NCI-H460 (cell line): ENCODE data around the gene CPNE4. TPM values are rescaled to one million over a fixed set of nuclear protein-coding genes. Genes with fewer than 3 reads are reported as not detected.

Source experiments
- DNase-seq: peaks from one replicate; pipeline ENCODE4 v3.0.0-alpha.2; 2016; ENCODE audit warnings: low read depth; ENCODE audit errors: extremely low read depth
- total RNA-seq: library from RNA; depleted of rRNA; stranded (reverse); fragments of >200 nt; shearing (Covaris generic); gene quantifications from 2 replicates; pipeline ENCODE4 v1.2.3, GENCODE V29; 2014

The CPNE4 gene
- total RNA-seq, 1 experiment from 2014 or later, result 0.54 TPM

DNA sequence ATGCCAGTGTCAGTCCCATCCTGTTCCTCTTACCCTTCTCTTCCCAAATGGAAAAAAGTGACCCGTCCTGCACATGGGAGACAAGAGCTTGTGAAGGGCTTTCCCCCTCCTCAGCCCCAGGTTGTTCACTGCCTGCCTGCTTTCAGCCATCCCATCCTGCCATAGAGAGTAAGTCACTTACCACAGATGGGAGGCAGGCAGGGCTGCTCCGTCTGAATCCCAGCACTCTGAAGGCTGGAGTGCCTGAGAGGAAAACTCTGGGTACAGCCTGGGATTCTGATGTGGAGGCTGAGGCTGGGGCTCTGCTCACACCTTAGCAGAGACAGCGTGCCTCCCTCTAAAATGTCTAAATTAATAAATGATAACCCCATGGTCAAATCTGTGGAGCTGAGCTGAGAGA is 14.8 kb downstream of the CPNE4 start:
- DNase-seq, result no peak

GRCh38 chr3:132017137-132017536 is 17.7 kb downstream of the CPNE4 start:
- DNase-seq, result no peak

GRCh38 chr3:132016061-132017041 is 18.5 kb downstream of the CPNE4 start:
- no peak for DNase-seq

- no peak for DNase-seq
These were observed 20.7 kb downstream of the CPNE4 start for GRCh38 chr3:132014105-132014504.

GRCh38 chr3:132009241-132009640 is 25.6 kb downstream of the CPNE4 start:
- no peak for DNase-seq

DNA sequence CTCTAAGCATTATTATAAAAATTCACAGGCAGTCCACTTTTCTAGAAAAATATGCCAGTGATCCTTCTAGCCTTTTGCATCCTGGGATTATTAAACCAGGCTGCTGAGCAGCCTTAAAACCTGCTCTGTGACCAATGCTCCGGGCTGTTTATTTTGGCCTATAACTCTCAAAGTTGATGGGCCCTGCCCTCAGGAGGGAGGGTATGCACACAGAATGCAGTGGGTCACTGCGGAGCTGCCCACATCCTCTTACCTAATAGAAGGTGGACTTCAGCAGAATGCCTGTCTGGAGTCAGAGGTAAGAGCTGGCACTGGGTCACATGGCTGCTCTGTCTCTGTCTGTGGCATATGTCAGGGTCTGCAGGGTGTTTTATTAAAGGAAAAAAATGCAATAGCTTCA is 26.0 kb downstream of the CPNE4 start:
- no peak for DNase-seq

GRCh38 chr3:132007617-132008016 is 27.2 kb downstream of the CPNE4 start:
- DNase-seq, result no peak

GRCh38 chr3:132006605-132007204 is 28.1 kb downstream of the CPNE4 start:
- DNase-seq, result peak; percentile 30

- no peak for DNase-seq
These were observed 30.2 kb downstream of the CPNE4 start for GRCh38 chr3:132004571-132004970.

GRCh38 chr3:132003685-132004084 is 31.1 kb downstream of the CPNE4 start:
- no peak for DNase-seq

DNA sequence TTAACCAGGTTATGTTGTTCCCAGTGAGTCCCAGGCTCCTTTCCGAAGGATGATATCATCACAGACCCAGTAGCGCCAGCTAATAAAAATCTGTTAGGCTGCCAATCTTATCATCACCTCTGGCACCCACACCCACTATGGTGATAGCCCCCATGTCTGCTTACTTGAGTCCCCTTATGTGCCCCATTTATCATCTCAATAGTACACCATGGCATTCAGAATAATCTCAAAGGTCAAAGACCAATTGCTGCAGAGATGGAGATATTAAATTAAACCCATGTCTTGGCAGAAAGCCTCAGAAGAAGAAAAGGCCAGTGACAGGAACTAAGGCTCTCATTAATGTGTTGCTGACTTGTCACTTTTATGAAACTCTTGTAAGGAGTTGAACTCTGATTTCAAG is 32.8 kb downstream of the CPNE4 start:
- DNase-seq, result no peak

DNA sequence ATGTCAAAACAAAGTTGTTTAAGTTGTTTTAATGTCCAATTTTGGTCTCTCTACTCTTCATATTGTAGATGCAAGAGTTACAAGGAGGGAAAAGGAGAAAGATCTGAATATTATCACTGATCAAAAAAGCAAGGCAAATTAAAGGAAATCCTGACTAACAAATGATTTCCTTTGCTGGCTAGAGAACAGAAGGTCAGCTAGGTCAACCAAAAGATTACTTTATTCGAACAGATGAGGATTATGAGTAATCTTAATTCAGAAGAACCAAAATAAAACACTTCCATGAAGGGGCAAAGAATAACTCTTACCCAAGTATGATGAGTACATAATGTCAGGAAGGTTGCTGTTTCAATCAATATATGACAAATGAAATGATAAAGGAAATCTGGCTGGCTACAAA is 33.8 kb downstream of the CPNE4 start:
- DNase-seq, result no peak

DNA sequence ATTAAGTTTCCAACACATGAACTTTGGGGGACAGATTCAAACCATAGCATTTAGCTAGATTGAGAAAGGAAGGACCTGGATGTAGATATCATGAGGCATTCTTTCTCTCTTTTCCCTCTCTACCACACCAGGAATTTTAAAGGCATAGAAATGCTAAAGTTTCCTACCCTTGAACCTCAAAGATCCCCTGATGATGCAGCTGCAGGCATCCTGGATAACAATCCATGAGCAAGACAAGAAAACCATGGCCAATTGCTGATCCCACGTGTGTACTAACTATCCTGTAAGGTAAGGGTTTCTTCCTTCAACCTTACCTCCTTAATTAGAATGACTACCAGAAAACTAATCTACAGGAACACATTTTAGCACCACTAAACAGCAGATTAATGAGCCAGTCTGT is 36.8 kb downstream of the CPNE4 start:
- DNase-seq, result no peak

GRCh38 chr3:131995891-131996290 is 38.9 kb downstream of the CPNE4 start:
- no peak for DNase-seq

DNA sequence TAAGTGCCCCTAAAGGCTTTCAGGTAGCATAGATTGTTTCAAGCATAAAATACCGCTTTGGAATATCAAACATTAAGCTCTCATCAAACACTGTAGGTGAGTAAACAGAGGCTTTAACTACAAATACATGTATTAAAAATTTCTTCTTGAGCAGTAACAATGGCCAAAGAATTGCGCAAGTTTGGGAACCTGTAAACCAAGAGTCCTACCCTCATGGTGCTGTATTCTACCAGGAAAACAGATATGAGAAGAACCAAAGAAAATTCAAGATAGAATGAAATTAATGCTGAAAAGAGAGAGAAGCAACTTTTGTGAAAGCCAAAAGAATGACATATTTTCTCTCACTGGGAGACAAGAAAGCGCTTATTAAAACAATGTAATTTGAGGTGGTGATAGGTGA is 45.5 kb downstream of the CPNE4 start:
- DNase-seq, result no peak

DNA sequence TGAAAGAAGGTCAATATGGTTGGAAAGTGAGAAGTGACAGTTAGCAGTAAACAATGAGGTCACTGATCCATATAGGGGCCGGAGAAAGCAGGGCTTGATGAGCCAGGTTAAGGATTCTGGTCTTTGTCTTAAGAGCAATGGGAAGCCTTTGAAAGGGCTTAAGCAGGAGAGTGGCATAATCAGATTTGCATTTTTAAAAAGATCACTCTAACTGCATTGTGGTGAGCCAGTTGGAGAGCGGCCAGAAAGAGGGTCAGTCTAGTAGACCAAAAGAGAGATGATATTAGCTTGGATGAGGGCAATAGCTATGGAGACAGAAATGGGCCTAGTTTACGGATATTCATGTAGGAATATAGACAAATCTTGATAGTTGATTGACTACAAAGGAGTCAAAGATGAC is 46.6 kb downstream of the CPNE4 start:
- DNase-seq, result no peak

DNA sequence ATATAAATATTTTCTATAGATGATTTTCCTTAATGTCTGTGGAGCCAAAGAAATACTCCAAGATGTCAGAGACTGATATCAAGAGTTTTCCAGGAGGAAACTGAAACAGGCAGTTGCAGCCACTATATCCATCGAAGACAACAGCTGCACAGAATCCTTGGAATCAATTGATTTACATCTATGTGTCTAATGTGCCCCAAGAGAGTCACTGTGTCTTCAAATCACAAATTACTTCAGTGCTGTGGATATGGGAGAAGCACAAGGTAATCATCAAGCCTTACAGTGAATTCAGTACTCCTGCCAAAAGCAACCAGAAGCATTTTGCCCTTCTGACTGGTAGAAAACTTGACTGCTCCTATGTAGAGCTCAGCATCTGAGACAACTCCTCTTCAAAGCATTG is 51.1 kb downstream of the CPNE4 start:
- DNase-seq, result no peak

DNA sequence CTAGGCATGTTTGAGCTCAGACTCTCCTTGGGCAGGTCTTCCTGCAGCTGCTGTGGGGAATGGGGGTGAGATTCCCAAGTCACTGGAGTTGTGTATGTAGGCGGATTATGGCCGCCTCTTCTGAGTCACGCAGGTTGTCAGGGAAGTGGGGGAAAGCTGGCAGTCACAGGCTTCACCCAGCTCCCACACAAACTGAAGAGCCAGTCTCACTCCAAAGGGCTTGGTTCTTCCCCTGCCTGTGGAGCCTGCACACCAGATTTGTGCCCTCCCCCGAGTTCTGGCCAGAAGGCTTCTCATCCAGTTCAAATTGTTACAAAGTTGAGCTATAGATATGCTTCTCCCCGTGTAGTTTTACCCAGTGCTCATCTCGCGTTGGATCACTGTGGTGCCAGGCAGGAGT is 53.5 kb downstream of the CPNE4 start:
- DNase-seq, result no peak

DNA sequence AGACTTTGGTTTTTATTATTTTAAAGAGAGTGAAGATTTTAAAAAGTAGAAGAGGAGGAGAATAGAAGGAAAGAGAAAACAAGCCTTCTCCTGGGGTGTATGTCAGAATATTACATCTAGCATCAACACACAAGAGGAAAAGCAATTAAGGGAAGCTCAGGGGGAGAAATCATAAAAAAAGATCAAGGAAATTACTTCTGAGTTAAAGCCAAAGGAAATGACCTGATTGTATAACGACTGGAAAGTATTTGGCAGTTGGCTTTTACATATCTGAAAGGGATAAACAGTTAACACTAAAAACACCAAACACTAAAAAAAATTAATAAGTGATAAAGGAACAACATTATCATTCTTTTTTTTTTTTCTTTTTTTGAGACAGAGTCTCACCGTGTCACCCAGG is 58.4 kb downstream of the CPNE4 start:
- DNase-seq, result no peak

DNA sequence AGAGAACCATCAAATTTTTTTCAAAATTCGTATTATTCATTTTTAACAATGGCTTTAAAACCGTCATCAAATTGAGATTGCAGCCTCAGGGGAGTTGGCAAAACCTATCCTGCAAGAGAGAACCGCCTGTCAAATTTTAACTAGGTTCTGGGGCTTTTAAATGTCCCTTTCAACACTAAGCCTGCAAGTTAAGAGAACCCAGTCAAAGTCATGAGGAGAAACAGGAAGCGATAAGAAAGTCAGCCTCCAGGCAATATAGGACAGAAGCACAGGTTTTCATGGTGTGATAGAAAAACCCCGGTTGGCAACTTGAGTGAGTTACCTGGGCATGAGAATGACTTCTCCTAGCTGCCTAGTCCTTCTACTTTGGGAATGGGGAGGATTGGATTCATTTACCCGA is 59.8 kb downstream of the CPNE4 start:
- DNase-seq, result no peak

GRCh38 chr3:131973731-131974130 is 61.1 kb downstream of the CPNE4 start:
- no peak for DNase-seq

DNA sequence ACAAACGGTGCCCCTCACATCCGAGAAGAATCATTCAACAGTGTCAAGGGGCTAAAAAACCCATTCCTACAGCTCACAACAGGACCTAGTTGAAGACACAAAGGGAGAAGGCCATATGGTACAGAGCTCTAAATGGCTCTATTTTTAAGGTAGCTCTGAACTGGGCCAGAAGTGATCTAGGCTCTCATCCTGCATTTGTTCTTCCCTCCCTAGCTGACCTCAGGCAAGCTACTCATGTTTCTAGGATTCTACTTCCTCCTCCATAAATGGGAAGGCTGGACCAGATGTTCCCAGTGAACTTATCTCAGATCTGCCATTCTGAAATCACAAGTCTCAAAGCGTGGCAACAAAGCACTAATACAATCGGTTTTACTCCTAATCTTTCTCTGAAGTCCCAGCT is 62.3 kb downstream of the CPNE4 start:
- no peak for DNase-seq
